COLO668 (cell line): ENCODE results near the gene TPD52L2.
A peak's percentile ranks its signal among the peaks of the same experiment; 100 is the strongest.
"Not testable (repeated sequence)": the region's sequence is repeated elsewhere in the genome, so short reads cannot be mapped to it uniquely, and the experiment has no call there.

ENCODE experiments used
- DNase-seq: peaks from one replicate; lab custom pipeline; 2025; ENCODE audit not compliant: unreplicated experiment; lab: John Stamatoyannopoulos, UW

Gene TPD52L2

GRCh38 chr20:63855363-63856097, 9.5 kb upstream of the TPD52L2 start:
- no peak for DNase-seq

GRCh38 chr20:63856098-63856511, 9.0 kb upstream of the TPD52L2 start:
- no peak for DNase-seq

- no peak for DNase-seq
Observed at GRCh38 chr20:63857764-63858392, 7.2 kb upstream of the TPD52L2 start.

GRCh38 chr20:63858393-63859165, 6.5 kb upstream of the TPD52L2 start:
- no peak for DNase-seq

- DNase-seq = no peak
Observed at GRCh38 chr20:63859166-63859699, 5.8 kb upstream of the TPD52L2 start.

GRCh38 chr20:63860325-63861051, 4.6 kb upstream of the TPD52L2 start:
- DNase-seq = no peak

GRCh38 chr20:63861365-63861934, 3.6 kb upstream of the TPD52L2 start, which contains the start of gene ABHD16B:
ABHD16B (plus strand) TSS chr20:63861498; CDS start chr20:63861541, 43 bp downstream.
- DNase-seq = no peak

- no peak for DNase-seq
Observed at GRCh38 chr20:63861981-63862901, 2.8 kb upstream of the TPD52L2 start.

- no peak for DNase-seq
Observed at GRCh38 chr20:63863021-63863797, 1.9 kb upstream of the TPD52L2 start.

- peak; percentile 93 for DNase-seq
Observed at GRCh38 chr20:63863798-63864544, 1.1 kb upstream of the TPD52L2 start.

GRCh38 chr20:63864545-63864977, 509 bp upstream of the TPD52L2 start:
- no peak for DNase-seq

GRCh38 chr20:63867042-63867441, 2.0 kb downstream of the TPD52L2 start:
- not testable (repeated sequence) for DNase-seq

- DNase-seq = no peak
Observed at GRCh38 chr20:63868264-63868663, 3.2 kb downstream of the TPD52L2 start.

GRCh38 chr20:63873477-63873971, 8.5 kb downstream of the TPD52L2 start:
- DNase-seq = no peak

- DNase-seq = not testable (repeated sequence)
Observed at GRCh38 chr20:63874241-63874640, 9.2 kb downstream of the TPD52L2 start.

GRCh38 chr20:63876489-63877036, 11.5 kb downstream of the TPD52L2 start:
- no peak for DNase-seq

GRCh38 chr20:63877755-63878470, 12.8 kb downstream of the TPD52L2 start:
- no peak for DNase-seq
